Measurements from ENCODE around the gene RETNLB.

DNA sequence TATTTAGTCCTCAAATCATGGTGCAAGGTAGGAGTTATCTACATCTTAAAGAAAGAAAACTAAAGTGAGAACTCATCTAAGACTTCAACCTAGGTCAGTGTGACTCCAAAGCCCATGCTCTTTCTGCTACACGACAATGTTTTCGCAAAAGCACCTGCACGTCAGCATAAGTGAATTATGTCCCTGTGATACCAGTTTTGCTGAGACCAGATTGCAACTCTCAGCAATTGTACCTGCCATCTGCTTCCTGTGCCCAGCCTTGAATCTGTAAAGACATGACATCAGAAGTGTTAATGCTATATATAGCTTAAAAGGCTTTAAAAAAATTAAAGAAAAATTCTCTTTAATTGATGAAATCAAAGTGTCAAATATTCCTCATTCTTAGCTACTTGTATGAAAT is 43.4 kb downstream of the RETNLB start:
- TF ChIP-seq, protein P1, sequence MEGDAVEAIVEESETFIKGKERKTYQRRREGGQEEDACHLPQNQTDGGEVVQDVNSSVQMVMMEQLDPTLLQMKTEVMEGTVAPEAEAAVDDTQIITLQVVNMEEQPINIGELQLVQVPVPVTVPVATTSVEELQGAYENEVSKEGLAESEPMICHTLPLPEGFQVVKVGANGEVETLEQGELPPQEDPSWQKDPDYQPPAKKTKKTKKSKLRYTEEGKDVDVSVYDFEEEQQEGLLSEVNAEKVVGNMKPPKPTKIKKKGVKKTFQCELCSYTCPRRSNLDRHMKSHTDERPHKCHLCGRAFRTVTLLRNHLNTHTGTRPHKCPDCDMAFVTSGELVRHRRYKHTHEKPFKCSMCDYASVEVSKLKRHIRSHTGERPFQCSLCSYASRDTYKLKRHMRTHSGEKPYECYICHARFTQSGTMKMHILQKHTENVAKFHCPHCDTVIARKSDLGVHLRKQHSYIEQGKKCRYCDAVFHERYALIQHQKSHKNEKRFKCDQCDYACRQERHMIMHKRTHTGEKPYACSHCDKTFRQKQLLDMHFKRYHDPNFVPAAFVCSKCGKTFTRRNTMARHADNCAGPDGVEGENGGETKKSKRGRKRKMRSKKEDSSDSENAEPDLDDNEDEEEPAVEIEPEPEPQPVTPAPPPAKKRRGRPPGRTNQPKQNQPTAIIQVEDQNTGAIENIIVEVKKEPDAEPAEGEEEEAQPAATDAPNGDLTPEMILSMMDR (IDR thresholded peaks at IDR 0.05), result no peak
- no peak for TF ChIP-seq POLR2A (IDR thresholded peaks at IDR 0.05)

Measured in ovary (tissue), 3 donors.